PFSK-1 (cell line): ENCODE measurements around the gene FAM3A.

Experiments
- POLR2AphosphoS5 ChIP-seq: IDR thresholded peaks from 2 replicates; pipeline ENCODE4 v1.6.1; 2012; ENCODE audit warnings: low read depth, mild to moderate bottlenecking, control low read depth, low read length, moderate library complexity
- REST ChIP-seq, 2 experiments: IDR thresholded peaks; 2 replicates each; pipeline versions ENCODE4 v1.6.1 to v1.8.0; 2011 to 2012; ENCODE audit warnings: low read depth in 2 of 2, low read length in 2 of 2, control low read depth in 1 of 2, inconsistent platforms in 1 of 2, mild to moderate bottlenecking in 1 of 2, moderate library complexity in 1 of 2; ENCODE audit not compliant: insufficient read depth in 1 of 2
- SIN3A ChIP-seq: IDR thresholded peaks from 2 replicates; pipeline ENCODE4 v1.6.1; 2012; ENCODE audit warnings: mild to moderate bottlenecking, low read length, moderate library complexity, borderline replicate concordance; ENCODE audit not compliant: insufficient read depth
- TAF1 ChIP-seq: IDR thresholded peaks from 2 replicates; pipeline ENCODE4 v1.6.1; 2012; ENCODE audit warnings: low read length, control low read depth, borderline replicate concordance; ENCODE audit not compliant: insufficient read depth

- TF ChIP-seq REST (IDR thresholded peaks at IDR 0.05; ENCODE audit: insufficient read depth in 1 of 2, low read depth in 2 of 2, low read length in 2 of 2) (0 out of 4 replicates have a peak, but pooled peaks of 1 of the 2 experiments have one; percentile 19), SIN3A (no peak), TAF1 (no peak), POLR2AphosphoS5 (no peak)
Measured at GRCh38 chrX:154542723-154543424, 26.8 kb upstream of the FAM3A start.
